HG03378 (cell line): Measurements from ENCODE around the gene GUK1.
A peak's percentile ranks its signal among the peaks of the same experiment; 100 is the strongest.
"Not testable (repeated sequence)": the region's sequence is repeated elsewhere in the genome, so short reads cannot be mapped to it uniquely, and the experiment has no call there.

Experiments
- ATAC-seq: cut with Tn5 transposase; IDR thresholded peaks from one replicate; pipeline ENCODE4 v1.9.1; 2021; ENCODE audit warnings: mild to moderate bottlenecking, moderate library complexity; ENCODE audit not compliant: unreplicated experiment

Gene GUK1

DNA sequence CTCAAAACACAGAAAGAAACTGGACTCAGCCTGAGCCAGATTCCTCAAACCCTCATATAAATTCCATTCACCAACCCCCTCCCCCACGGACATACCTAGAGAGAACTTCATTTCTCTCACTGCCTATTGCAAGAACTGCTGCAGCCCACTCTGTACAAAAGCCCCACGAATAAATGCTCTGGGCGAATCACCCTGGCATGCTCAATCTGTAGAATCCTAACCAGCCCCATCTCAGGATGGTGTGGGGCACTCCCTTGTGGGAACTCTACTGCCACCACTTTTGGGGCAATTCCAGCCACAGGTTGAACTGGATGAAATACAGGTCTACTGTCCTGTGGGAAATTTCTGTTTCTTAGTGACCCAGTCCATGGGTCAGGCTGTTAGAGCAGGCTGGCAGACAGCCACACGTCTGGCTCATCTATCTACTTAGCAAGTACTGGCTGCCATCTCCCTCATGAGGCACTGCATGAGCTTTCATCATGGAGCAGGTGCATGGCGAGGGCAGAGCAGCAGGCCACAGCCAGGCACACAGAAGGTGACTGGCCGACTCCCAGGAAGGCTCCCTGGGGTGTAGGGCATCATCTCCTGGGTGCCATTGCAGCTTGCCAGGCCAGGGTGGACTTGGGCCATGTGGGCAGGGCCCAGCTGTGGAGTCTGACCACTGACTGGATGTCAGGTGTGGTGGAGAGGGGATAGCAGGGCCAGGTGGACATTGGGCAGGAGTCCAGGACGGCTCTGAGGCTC, 35.4 kb upstream of the GUK1 start:
- ATAC-seq: no peak

GRCh38 chr1:228105270-228105995, 34.6 kb upstream of the GUK1 start:
- no peak for ATAC-seq

- no peak for ATAC-seq
These were observed 33.9 kb upstream of the GUK1 start for GRCh38 chr1:228105996-228106799.

DNA sequence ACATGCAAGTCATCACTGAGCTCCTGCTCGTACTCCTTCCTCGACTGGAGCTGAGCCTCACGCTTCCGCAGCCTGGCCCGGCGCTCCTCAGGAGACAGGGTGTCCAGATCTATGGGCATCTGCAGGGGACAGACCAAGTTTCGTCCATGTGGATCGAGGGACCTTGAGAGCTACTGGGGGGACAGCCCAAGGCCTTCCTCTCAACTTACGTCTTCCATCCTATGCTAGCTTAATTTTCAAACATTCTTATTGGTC, 33.4 kb upstream of the GUK1 start:
- no peak for ATAC-seq

GRCh38 chr1:228107636-228108035, 32.4 kb upstream of the GUK1 start:
- no peak for ATAC-seq

- no peak for ATAC-seq
These were observed 31.9 kb upstream of the GUK1 start for GRCh38 chr1:228108055-228108690.

GRCh38 chr1:228108742-228109072, 31.4 kb upstream of the GUK1 start:
- ATAC-seq: peak; percentile 5

GRCh38 chr1:228109073-228109961, 30.8 kb upstream of the GUK1 start, which contains the start of gene MRPL55:
MRPL55 (minus strand) TSS chr1:228109299; CDS start chr1:228108260, 1,039 bp downstream.
- peak; percentile 85 for ATAC-seq

DNA sequence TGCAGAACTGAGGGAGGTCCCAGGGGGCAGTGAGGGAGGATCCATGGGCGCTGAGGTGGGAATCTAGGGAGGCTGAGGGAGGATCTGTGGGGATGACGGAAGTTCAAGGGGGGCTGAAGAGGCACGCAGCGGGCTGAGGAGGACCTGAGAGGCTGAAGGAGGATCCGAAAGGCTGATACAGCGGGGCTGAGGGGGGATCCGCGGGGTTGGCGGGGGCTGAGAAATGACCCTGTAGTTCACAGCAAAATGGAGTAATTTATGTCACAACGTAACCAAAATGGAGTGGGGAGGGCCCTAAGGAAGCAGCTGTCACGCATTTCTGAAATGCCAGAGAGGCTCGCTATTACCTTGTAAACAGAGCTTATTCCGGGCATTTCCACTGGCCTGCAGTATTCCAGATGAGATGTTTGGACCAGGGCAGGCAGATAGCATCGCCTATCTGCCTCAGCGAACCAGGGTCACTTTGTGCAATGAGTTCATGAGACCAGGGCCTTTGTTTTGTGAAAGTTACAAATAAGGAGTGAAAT, 30.1 kb upstream of the GUK1 start:
- no peak for ATAC-seq

- ATAC-seq: no peak
These were observed 29.5 kb upstream of the GUK1 start for GRCh38 chr1:228110556-228110955.

- ATAC-seq: not testable (repeated sequence)
These were observed 28.8 kb upstream of the GUK1 start for GRCh38 chr1:228111315-228111714.

- ATAC-seq: no peak
These were observed 27.9 kb upstream of the GUK1 start for GRCh38 chr1:228112167-228112566.

DNA sequence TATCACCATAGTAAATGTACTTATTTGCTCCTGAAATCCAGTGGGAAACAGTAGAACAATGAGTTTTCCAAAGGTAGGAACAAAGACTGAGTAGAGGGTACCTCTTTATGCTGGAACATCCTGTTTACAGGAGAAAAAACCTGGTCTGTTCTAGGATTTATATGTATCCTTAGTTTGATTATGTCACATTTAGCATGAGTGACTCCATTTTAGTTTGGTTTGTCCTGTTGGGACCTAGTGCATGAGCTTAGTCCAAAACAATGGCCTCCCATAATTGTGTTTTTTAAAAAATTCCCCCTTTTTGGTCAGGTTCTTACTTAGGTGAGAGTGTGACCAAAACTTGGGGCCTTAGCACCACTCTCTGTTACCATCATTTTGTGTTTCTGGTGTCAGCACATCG, 27.5 kb upstream of the GUK1 start:
- no peak for ATAC-seq

DNA sequence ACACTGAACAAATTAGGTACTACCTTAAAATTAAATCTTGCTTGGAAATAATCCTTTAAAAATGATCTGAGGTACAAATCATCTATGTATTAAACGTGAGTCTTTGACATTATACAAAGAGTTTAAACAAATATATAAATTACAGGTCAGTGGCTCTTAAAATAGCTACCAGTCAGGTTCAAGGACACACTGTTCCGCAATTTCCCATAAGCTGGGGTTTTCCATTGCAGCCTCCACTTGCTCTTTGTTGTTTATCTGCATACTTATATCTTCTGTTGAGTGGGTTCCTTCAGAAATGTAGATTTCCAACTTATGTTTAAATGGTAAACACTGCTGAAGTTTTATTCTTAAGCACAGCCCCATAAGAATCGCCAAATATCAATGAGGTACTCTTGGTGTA, 25.3 kb upstream of the GUK1 start:
- ATAC-seq: no peak

DNA sequence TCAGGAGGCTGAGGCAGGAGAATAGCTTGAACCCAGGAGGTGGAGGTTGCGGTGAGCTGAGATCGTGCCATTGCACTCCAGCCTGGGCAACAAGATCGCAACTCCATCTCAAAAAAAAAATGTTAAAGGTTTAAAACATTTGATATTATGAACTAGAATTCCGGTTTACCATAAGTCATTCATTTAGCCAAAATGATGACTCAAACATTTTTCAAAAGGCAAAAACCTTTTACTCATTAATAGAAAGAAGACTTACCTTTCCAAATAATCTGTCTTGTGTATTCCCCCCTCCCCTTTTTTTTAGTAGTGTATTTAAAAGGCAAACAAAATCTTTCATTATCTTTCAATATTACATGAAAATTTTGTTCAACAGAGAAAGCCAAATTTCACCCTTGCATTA, 22.7 kb upstream of the GUK1 start:
- no peak for ATAC-seq

- no peak for ATAC-seq
These were observed 22.0 kb upstream of the GUK1 start for GRCh38 chr1:228118040-228118439.

GRCh38 chr1:228120351-228120750, 19.7 kb upstream of the GUK1 start:
- no peak for ATAC-seq

GRCh38 chr1:228120857-228121489, 19.1 kb upstream of the GUK1 start:
- ATAC-seq: no peak

DNA sequence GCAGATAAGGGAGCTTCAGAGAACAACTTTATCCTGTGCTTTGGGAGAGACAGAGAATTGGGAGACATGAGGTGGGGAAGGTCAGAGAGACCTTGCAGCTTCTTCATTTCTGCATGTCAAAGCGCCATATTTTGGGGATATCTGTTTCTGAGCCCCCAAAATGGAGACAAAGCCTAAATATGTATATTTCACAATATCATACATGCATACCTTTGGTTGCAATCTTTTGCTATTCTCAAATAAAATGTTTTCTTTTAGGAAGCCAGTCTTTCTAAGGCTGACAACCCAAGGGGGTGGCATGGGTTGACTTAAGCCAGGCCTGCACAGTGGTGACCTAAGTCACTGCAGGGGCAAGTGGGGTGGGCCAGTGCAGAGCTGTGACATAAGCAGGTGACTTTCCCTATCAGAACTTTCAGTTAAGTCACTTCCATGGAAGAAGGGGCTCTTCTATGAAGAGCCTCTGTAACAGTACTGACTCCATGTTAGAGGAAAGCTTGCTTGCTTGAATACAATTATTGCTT, 17.1 kb upstream of the GUK1 start:
- no peak for ATAC-seq

DNA sequence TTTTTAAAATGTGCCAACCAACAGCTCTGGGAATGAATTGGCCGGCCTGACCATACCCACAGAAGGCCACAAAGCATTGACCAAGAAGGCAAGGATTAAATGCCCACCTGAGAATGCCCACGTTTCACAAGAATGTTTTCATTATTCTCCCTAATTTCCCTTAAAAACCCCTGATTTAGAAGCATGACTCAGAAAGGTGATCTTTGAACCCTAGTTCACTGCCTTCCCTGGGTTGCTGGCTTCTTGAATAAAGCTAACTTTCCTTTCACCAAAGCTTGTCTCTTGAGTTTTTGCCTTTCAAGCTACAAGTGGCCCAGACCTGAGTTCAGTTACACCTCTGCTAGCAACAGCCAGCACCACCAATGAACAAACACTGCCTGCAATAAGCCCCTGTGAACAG, 16.6 kb upstream of the GUK1 start:
- ATAC-seq: no peak
